Spleen (tissue), 7 donors: ENCODE data around the gene FAM114A1.

Experiments used
- POLR2A ChIP-seq, 3 donors: fragments of 450-650 bp; IDR thresholded peaks; one replicate each; pipeline ENCODE4 v1.5.1; 2017; ENCODE audit warnings: antibody characterized with exemption in 3 of 3, mild to moderate bottlenecking in 1 of 3
- TF ChIP-seq, protein P1 (sequence below), 11 experiments: fragments of 200-600 bp in 7 of 11; fragments of 450-650 bp in 4 of 11; sonication (generic) in 4 of 11; IDR thresholded peaks in 8 of 11; conservative IDR thresholded peaks in 3 of 11; 1 replicate in 7 of 11; 2 replicates in 4 of 11; pipeline versions ENCODE4 v1.4.0 to v1.8.0; 2016 to 2021; ENCODE audit warnings: antibody characterized with exemption in 11 of 11, inconsistent platforms in 4 of 11, mild to moderate bottlenecking in 1 of 11
- donor health status: DM: no; HTN: no; CAD: no; lungs with moderate emphysema.
- donor health status: DM: no; HTN: no; CAD: no.
- donor health status: DM: no; HTN: no; CAD: no.

DNA sequence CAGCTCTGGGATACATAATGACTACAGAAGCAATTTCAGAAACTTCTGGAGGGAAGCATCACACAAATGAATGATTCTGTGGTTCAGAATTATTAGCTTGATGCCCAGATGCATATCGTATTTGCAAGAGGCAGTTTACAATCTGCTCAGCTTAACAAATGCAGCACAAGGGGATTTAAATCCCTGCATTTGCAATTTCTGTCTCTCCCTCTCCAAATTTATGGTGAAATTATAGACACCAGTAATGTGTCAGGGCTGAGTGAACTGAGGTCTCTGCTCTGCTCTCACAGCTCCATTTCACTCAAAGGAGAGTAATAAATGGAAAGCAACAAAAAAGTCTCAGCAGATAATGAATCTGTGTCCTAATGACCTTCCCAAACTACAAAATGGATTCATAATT, 84.4 kb downstream of the FAM114A1 start:
- TF ChIP-seq POLR2A (IDR thresholded peaks at IDR 0.05) = no peak
- TF ChIP-seq, protein P1, sequence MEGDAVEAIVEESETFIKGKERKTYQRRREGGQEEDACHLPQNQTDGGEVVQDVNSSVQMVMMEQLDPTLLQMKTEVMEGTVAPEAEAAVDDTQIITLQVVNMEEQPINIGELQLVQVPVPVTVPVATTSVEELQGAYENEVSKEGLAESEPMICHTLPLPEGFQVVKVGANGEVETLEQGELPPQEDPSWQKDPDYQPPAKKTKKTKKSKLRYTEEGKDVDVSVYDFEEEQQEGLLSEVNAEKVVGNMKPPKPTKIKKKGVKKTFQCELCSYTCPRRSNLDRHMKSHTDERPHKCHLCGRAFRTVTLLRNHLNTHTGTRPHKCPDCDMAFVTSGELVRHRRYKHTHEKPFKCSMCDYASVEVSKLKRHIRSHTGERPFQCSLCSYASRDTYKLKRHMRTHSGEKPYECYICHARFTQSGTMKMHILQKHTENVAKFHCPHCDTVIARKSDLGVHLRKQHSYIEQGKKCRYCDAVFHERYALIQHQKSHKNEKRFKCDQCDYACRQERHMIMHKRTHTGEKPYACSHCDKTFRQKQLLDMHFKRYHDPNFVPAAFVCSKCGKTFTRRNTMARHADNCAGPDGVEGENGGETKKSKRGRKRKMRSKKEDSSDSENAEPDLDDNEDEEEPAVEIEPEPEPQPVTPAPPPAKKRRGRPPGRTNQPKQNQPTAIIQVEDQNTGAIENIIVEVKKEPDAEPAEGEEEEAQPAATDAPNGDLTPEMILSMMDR (IDR thresholded peaks at IDR 0.05 in 8 of 11, conservative IDR thresholded peaks at IDR 0.05 in 3 of 11) = no peak
